Stimulated activated CD4-positive, alpha-beta T cell treated with anti-CD3 and anti-CD28 coated beads, TNF-alpha, amount 100 ng/mL, for 24 hours (primary cell): ENCODE data around the gene CHEK2.
"Not testable (repeated sequence)": the region's sequence is repeated elsewhere in the genome, so short reads cannot be mapped to it uniquely, and the experiment has no call there.

Source experiments
- DNase-seq, 3 experiments: peaks; one replicate each; pipeline ENCODE4 v3.0.0-alpha.2; 2020; ENCODE audit warnings: low read depth in 3 of 3

The CHEK2 gene

DNA sequence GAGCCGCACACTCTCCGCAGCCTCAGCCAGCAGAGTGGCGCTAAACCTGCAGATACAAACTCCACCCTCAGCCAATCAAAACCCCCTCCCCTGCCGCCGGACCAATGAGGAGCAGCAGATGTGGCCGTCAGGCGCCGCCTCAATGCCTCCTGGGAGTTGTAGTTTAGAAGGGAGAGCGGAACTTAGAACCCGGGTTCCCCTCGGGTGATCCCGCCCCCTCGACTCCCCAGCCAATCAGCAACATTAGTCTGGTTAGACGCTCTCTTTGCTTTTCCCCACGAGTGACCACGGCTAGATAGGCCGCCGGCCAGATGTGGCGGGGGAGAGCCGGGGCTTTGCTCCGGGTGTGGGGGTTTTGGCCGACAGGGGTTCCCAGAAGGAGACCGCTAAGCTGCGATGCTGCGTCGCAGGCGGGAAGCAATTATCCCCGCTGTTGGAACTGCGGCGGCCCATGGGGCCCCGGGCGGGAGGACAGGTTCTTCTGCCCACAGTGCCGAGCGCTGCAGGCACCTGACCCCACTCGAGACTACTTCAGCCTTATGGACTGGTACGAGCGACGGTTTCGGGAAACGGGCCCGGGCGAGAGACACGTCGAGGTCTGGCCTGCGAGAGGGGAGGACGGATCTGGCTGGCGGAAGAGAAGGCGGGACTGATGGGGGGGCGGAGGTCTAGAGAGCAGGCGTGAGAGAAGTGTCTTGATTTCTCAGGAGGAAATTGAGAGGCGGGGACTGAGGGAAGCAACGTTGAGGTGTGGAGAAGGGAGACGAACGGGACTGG, at the start of gene CHEK2, which contains the start of gene HSCB:
Gene CHEK2 (minus strand): TSS at position 36 of the 777 bp plus-strand sequence. CDS start 7,099 bp downstream, outside the sequence.
Gene HSCB (plus strand): TSS at position 255 of the 777 bp plus-strand sequence. CDS start 57 bp downstream, at position 312.
- peak; percentile 94 to 97 (median 96) for DNase-seq

DNA sequence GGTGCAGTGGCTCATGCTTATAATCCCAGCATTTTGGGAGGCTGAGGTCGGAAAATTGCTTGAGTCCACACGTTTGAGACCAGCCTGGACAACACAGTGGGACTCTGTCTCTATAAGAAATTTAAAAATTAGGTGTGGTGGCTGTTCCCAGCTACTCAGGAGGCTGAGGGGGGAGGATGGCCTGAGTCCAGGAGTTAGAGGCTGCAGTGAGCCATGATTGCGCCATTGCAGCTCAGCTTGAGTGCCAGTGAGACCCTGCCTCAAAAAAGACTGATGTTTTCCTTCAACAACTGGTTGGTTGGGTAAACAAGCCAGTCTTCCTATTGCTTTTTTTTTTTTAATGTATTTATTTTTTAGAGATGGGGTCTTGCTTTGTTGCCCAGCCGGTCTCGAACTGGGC, 49.5 kb upstream of the CHEK2 start:
- no peak for DNase-seq

GRCh38 chr22:28788601-28789000, 47.0 kb upstream of the CHEK2 start:
- DNase-seq = no peak

- DNase-seq = no peak
Measured at GRCh38 chr22:28783786-28784671, 42.4 kb upstream of the CHEK2 start.

DNA sequence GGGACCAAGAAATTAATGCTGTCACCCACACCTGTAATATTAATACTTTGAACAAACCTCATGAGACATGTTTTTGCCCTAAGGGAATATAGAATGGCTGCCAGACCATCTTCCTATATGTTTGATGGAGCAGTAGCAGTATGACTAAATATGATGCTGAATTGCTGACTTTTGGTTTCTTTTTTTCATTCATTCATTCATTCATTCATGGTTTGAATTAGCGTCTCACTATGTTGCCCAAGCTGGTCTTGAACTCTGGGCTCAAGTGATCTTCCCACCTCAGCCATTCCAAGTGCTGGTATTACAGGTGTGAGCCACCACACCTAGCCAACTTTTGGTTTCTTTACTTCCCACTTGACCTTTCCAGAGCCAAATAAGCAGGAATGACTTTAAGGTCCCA, 38.7 kb upstream of the CHEK2 start:
- DNase-seq = no peak

DNA sequence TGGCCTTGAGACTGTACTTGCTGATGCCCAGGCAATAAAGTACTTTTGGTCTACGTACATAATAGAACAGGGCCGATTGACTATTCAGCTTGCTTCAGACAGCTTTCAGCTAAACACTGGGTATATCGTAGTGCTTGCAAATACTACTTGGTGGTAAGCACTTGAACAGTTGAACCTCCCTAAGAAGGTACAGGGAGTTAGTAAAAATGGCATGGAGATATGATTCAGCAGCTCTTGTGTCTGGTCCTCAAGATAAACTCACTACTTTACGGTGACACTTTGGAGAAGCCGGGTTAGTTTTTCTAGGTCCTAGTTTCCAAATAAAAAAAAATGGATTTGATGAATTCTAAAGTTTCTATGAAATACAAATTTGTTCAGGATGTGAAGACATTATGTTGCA, 38.2 kb upstream of the CHEK2 start:
- no peak for DNase-seq

DNA sequence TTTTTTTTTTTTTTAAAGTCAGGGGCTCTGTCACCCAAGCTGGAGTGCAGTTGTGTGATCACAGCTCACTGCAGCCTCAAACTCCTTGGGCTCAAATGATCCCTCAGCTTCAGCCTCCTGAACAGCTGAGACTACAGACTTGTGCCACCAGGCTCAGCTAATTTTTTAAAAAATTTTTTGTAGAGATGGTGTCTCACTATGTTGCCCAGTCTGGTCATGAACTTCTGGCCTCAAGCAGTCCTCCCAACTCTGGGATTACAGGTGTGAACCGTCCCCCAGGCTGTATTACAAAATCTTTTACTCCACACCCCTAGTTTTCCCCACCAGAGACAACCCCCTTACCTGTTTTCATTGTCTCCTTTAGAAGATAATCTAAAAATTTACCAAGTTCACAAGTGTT, 32.8 kb upstream of the CHEK2 start:
- DNase-seq = no peak

- DNase-seq = no peak
Measured at GRCh38 chr22:28773461-28773867, 31.8 kb upstream of the CHEK2 start.

GRCh38 chr22:28772633-28773460, 31.2 kb upstream of the CHEK2 start, which contains the start of gene CCDC117:
CCDC117 (plus strand) TSS chr22:28772695; CDS start chr22:28772850, 155 bp downstream.
- peak; percentile 82 to 93 (median 89) for DNase-seq

GRCh38 chr22:28771195-28771791, 29.7 kb upstream of the CHEK2 start:
- no peak for DNase-seq

- DNase-seq = no peak
Measured at GRCh38 chr22:28769394-28770085, 27.9 kb upstream of the CHEK2 start.

GRCh38 chr22:28768701-28769393, 27.2 kb upstream of the CHEK2 start:
- DNase-seq = no peak

DNA sequence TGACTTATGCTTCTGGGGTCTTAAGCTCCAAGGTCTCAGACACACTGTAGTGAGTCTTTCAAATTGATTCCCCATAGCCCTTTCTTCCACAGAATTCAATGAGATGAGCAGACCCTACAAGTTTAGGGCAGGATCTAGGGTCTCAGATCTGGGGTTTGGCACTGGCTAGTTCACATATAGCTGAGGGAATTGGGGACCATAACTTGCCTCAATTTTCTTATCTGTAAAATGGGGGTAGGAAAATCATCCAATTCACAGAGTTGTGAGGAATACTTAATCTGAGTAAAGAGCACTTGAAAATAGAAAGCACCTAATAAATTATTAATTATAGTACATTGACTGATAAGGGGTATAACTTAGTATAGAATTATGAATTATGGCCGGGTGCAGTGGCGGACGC, 25.0 kb upstream of the CHEK2 start:
- no peak for DNase-seq

- not testable (repeated sequence) for DNase-seq
Measured at GRCh38 chr22:28762000-28762399, 20.4 kb upstream of the CHEK2 start.

DNA sequence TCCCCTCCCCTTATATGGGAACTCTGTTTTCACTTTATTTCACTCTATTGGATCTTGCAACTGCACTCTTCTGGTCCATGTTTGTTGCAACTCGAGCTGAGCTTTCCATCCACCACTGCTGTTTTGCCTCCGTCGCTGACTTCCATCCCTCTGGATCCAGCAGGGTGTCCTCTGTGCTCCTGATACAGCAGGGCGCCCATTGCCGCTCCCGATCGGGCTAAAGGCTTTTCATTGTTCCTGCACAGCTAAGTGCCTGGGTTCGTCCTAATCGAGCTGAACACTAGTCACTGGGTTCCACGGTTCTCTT, 19.8 kb upstream of the CHEK2 start:
- DNase-seq = no peak

- no peak for DNase-seq
Measured at GRCh38 chr22:28759861-28760560, 18.4 kb upstream of the CHEK2 start.

GRCh38 chr22:28754512-28754911, 12.9 kb upstream of the CHEK2 start:
- not testable (repeated sequence) for DNase-seq

GRCh38 chr22:28750471-28750881, 8.9 kb upstream of the CHEK2 start:
- DNase-seq = no peak

DNA sequence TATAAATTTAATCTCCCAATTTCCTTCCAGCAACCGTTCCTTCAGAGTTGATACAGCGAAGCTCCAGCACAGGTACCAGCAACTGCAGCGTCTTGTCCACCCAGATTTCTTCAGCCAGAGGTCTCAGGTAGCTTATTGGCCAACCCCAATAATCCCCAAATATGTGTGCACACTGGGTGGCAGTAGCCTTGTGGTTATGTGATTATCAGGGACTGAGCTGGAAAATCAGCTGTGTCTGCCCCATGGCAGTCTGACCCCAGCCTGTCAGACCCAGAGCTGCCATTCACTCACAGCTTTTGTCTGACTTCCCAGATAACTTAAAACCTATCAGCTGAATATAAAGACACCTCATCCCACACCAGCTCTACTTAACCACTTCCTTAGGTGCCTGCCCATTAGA, 2.2 kb upstream of the CHEK2 start:
- no peak for DNase-seq
